ENCODE measurements around the gene GPR78. TPM values are rescaled to one million over a fixed set of nuclear protein-coding genes. Genes with fewer than 3 reads are reported as not detected.

GPR78 gene
- total and polyA plus RNA-seq, 2 of the 8 experiments (the other 6 are each of a cell fraction or from before 2014, with no cell fraction given), result 1.0 to 3.0 TPM

GRCh38 chr4:8602686-8603430 is 22.7 kb downstream of the GPR78 start (continued):
- no peak for TF ChIP-seq POLR2AphosphoS5 (IDR thresholded peaks at IDR 0.05; ENCODE audit: low read depth, low read length)
- TF ChIP-seq ATF3 (IDR thresholded peaks at IDR 0.05; ENCODE audit: insufficient read depth, low read depth, low read length), result no peak
- no peak for TF ChIP-seq HDAC6 (IDR thresholded peaks at IDR 0.05; ENCODE audit: low read depth, low read length)

Measured in H1 (cell line).